Lower leg skin (tissue), 4 donors: ENCODE data around the gene RALGDS. TPM values are rescaled to one million over a fixed set of nuclear protein-coding genes. Genes with fewer than 3 reads are reported as not detected.
A peak's percentile ranks its signal among the peaks of the same experiment; 100 is the strongest.

Experiments used
- DNase-seq, 2 donors: peaks; one replicate each; pipeline ENCODE4 v3.0.0-alpha.2; 2019; ENCODE audit warnings: low spot score in 2 of 2
- H3K4me3 ChIP-seq: fragments of 200-600 bp; sonication (generic); 2 replicates; pipeline ENCODE4 v1.5.1; 2017; ENCODE audit warnings: mild to moderate bottlenecking, low read depth; ENCODE audit not compliant: poor library complexity, severe bottlenecking
- POLR2A ChIP-seq, 2 donors: fragments of 450-650 bp; IDR thresholded peaks; one replicate each; pipeline ENCODE4 v1.6.1; 2016 to 2017; ENCODE audit warnings: antibody characterized with exemption in 2 of 2, mild to moderate bottlenecking in 1 of 2, moderate library complexity in 1 of 2
- WGBS, 2 donors: methylation state at CpG; one replicate each; pipeline ENCODE4 v1.1.5; 2018; 5-methylcytosine and 5-hydroxymethylcytosine counted together
- intact Hi-C: fragments of 100-400 bp; cut with DNase I; formaldehyde crosslinking; loops from one replicate; pipeline ENCODE4 v1.15.0; 2023; ENCODE audit warnings: low total_unique reads
- total RNA-seq, 4 donors: library from RNA; depleted of rRNA; stranded (reverse); fragments of >200 nt; gene quantifications; one replicate each; pipeline ENCODE4 v1.1.0, GENCODE V29; 2016
- TF ChIP-seq, protein P1 (sequence below), 3 donors: fragments of 450-650 bp; IDR thresholded peaks; one replicate each; pipeline ENCODE4 v1.5.1; 2016; ENCODE audit warnings: antibody characterized with exemption in 3 of 3, mild to moderate bottlenecking in 3 of 3, moderate library complexity in 2 of 3

Gene RALGDS
- total RNA-seq, 4 donors from 2014 or later, result 95.0 to 176 (median 123) TPM

DNA sequence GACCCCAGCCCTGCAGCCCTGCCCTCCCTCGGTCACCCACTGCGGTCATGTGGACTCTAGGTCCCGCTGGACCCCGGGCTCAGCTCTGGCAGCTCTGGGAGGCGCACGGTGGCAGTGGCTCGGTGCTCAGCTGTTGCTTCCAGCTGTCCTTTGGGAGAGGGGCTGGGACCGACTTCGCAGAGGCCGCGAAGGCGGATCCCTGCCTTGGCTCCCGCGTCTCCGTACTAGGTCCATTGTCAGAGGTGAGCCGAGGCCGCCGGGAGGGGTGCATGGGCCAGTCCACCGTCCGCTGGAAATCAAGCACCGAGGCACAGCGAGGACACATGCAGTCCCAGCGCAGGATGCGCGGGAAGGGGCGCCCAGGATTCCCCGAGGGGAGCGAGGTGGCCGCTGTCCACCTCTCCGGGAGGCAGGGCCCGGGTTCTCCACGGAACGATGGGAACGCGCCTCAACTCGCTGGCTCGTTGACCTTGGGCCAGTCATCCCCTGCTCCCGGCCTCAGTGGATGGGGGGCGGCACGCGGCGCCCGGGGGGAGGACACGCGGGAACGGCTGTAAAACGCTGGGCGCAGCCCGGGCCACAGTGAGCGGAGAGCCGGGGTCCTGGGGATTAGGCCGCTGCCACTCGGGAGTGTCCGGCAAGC is 41.9 kb upstream of the RALGDS start:
- intact Hi-C loops, result no loop called here
- peak overlapping the region; percentile 55 for H3K4me3 ChIP-seq
- no peak for TF ChIP-seq POLR2A (IDR thresholded peaks at IDR 0.05)
- TF ChIP-seq, protein P1, sequence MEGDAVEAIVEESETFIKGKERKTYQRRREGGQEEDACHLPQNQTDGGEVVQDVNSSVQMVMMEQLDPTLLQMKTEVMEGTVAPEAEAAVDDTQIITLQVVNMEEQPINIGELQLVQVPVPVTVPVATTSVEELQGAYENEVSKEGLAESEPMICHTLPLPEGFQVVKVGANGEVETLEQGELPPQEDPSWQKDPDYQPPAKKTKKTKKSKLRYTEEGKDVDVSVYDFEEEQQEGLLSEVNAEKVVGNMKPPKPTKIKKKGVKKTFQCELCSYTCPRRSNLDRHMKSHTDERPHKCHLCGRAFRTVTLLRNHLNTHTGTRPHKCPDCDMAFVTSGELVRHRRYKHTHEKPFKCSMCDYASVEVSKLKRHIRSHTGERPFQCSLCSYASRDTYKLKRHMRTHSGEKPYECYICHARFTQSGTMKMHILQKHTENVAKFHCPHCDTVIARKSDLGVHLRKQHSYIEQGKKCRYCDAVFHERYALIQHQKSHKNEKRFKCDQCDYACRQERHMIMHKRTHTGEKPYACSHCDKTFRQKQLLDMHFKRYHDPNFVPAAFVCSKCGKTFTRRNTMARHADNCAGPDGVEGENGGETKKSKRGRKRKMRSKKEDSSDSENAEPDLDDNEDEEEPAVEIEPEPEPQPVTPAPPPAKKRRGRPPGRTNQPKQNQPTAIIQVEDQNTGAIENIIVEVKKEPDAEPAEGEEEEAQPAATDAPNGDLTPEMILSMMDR (IDR thresholded peaks at IDR 0.05), result no peak
- DNase-seq, result peak in 1 of 2 donors; percentile 14
- 13 to 53% methylated on average over 16 to 28 of the region's 54 CpGs for WGBS, 2 donors

DNA sequence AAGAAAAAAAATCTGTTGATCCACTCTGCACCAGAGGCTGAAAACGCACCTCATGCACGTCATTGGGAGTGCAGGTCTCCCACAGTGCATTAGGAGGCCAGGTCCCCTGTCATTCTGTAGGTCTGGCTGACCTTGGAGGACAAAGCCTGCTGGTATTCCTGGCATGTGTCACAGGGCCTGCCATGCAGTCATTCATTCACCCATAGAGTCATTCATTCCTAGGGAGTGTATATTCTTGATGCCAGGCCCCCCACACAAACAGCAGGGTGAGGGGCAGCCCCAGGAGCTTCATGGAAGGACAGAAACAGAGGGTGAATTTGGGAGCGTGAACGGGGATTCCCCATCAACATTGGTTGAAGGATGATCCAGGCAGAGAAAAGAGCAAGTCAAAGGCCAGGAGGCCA is 40.5 kb upstream of the RALGDS start:
- intact Hi-C loops, result no loop called here
- TF ChIP-seq POLR2A (IDR thresholded peaks at IDR 0.05), result no peak
- TF ChIP-seq, protein P1 (IDR thresholded peaks at IDR 0.05), result no peak
- WGBS, 2 donors, result 79 to 95% methylated on average over 4 of the region's 4 CpGs
- H3K4me3 ChIP-seq, result no peak overlapping the region
- no peak for DNase-seq

DNA sequence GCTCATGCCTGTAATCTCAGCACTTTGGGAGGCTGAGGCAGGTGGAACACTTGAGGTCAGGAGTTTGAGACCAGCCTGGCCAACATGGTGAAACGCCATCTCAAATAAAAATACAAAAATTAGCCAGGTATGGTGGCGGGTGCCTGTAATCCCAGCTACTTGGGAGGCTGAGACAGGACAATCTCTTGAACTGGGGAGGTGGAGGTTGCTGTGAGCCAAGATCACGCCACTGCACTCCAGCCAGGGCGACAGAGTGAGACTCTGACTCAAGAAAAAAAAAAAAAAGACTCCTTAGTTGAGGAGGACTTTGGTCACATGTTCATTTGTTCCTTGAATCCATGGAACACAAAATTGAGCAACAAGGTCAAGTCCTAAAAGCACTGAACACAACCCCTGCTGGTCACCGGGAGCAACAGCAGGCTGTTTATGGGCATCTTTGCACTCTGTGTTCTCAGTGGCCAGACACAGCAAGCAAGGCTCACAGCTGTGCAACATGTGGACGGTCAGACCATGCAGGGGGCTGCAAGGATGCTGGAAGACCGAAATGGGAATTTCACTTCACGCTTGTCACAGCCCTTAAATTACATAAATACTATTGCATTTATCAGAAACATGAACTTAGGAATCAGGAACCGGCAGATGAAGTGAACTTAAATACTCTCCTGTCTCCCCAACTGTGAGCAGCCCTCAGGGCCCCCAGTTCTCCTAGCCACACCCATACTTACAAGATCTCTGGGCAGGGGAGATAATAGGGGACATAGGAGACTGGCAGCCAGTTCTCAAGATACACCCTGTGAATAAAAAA is 39.9 kb upstream of the RALGDS start:
- TF ChIP-seq POLR2A (IDR thresholded peaks at IDR 0.05), result no peak
- TF ChIP-seq, protein P1 (IDR thresholded peaks at IDR 0.05), result peak in 1 of 3 donors; percentile 75
- 61 to 63% methylated on average over 9 of the region's 9 CpGs for WGBS, 2 donors
- intact Hi-C loops, result no loop called here
- no peak overlapping the region for H3K4me3 ChIP-seq
- DNase-seq, result peak; percentile 81 to 95

DNA sequence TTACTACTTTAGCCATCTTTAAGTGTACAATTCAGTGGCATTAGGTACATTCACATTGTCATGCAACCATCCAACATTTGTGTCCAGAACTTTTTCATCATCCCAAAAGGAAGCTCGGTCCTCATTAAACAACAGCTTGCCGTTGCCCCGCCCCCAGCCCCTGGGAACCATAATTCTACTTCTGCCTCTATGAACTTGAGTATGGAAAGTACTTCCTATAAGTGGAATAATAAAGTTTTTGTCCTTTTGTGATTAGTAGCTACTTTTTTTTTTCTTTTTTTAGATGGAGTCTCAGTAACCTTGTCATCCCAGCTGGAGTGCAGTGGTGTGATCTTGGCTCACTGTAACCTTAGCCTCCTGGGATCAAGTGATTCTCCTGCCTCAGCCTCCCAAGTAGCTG is 37.7 kb upstream of the RALGDS start:
- intact Hi-C loops, result no loop called here
- DNase-seq, result no peak

DNA sequence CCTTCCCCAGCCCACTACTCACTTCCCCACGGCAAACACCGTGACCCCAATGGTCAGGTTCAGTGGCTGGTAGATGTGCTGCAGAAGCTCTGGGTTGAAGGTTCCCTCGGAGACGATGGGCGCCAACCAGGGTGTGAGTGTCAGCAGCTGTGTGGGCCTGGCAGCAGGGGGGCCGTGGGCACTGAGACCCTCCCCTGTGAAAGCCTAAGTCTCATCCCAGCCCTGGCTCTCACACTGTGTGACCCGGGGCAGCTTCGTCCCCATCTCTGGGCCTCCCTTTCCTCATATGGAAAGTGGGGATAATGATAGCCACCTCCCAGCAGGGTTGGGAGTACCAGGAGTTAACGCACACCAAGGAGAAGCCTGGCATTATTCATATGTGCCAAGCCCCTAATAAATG is 34.1 kb upstream of the RALGDS start:
- intact Hi-C loops, result no loop called here
- TF ChIP-seq, protein P1 (IDR thresholded peaks at IDR 0.05), result no peak
- TF ChIP-seq POLR2A (IDR thresholded peaks at IDR 0.05), result no peak
- DNase-seq, result no peak
- WGBS, 2 donors, result 78 to 81% methylated on average over 7 to 9 of the region's 9 CpGs
- no peak overlapping the region for H3K4me3 ChIP-seq

More for the DNA sequence above, 37.7 kb upstream of the RALGDS start:
- TF ChIP-seq POLR2A (IDR thresholded peaks at IDR 0.05), result no peak
- TF ChIP-seq, protein P1 (IDR thresholded peaks at IDR 0.05), result no peak
- WGBS, 2 donors, result 89 to 94% methylated on average over 3 of the region's 3 CpGs
- no peak overlapping the region for H3K4me3 ChIP-seq
